NCI-H2029 (cell line): ENCODE data around the gene NTRK3.
A peak's percentile ranks its signal among the peaks of the same experiment; 100 is the strongest.
"Not testable (repeated sequence)": the region's sequence is repeated elsewhere in the genome, so short reads cannot be mapped to it uniquely, and the experiment has no call there.

Source experiments
- DNase-seq: peaks from one replicate; lab custom pipeline; 2025; lab: John Stamatoyannopoulos, UW

The NTRK3 gene

DNA sequence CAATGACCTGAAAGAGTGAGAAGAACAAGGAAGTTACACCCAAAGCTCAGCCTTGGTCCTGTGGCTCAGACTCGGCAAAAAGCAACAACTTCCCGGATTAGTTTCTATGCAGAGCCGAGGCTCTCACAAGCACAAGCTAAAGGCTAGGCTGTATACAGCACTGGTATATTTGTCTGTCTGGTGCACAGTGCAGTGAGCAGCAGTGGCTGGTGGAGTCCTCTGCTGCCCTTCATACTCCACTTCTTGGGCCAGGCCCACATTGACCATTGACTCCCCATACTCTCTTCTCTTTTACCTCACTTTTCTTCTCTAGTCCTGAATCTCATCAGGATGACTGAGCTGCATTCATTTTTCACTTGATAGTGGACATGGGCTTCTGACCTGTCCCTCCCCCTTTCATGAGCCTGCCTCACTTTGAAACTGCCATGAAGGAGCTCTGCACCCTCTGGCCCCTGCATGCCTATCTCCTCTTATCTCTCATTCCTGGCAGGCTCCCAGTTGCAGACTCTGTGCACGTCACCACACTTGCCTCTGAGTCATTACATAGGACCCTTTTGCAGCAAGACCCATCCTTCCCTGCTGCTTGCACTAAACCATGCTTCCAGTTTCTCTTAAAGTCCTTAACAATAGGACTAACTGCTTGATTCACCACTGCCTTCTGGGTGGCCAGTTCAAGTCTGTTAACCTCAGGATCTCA lies 379.3 kb downstream of the NTRK3 start:
- no peak for DNase-seq

DNA sequence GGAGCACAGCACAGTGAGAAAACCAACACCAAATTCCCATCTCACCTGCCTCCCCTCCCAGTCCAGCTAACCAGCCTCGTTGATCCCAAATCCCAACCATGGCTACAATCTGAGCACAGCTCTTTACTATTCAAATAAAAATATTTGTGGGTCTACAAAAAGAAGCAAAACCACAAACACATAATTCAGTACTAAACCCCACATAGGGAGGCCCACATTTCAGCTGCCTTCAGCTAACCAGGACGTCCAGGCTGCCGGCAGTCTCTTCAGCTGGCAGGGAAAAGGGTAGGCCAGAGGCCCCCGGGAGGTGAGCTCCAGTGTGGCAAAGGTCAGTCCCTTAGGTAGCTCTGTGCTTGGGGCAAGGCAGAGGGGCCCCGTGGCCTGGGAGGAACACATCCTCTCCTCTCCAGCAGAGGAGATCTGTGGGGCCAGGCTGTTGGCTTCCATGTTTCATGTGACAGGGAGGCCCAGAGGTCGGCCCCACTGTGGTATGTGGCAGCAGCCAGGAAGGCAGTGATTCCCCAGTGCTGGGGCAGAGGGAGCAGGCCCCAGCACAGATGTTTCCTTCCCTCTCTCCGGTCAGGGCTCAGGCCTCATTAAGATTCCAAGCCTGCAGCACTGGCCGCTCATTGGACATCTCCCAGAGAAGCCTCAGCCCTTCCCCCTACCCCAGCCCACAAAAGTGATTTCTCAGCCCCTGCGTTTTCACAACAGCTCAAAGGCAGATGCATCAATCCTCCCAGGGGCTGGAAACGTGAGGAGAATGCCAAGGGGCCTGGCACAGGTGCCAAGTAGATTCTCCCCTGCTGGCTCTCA lies 381.4 kb downstream of the NTRK3 start:
- no peak for DNase-seq

DNA sequence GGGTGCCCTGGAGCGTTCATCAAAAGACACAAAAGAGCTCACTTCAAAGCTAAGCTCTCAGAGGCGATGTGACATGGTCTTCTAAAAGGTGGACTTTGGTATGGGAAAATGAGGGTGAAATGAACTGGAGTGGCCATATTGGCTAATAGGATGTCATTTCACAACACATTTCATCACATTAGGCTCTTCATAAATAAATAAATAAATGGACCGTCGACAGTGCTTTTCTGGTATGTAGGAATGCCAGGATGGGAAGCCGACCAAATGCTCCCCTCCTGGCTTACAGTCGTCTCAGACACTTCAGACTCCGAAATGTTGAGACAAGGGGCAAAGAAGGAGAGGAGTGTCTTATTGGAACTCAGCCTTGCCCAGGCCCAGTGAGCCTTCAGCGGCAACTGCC lies 383.0 kb downstream of the NTRK3 start:
- no peak for DNase-seq

DNA sequence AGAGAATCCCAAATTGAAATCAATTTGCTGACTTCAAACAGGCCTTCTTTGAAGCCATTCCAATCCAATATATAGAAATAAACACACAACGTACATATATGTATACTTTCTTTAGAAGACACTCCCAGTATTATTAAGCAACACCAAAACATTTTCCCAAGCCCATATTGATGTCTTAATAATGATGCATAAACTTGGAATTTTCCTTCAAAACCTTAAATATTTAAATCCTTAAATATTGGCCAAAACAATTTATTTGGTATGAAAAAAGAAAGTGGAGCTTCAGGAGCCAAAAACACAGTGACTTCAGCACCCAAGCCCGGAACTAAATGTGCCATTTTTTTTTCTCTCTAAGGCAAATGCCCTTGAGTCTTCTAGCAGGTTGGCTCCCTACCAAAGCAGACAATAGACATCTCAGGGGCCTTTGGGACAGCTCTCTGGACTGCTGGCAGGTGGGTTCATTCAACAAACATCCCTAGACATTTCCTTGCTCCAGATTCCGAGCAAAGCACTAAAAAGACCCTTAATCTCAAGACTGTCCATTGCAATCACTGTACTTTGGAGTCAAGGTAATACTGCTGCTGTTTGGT lies 384.7 kb downstream of the NTRK3 start:
- peak; percentile 28 for DNase-seq

DNA sequence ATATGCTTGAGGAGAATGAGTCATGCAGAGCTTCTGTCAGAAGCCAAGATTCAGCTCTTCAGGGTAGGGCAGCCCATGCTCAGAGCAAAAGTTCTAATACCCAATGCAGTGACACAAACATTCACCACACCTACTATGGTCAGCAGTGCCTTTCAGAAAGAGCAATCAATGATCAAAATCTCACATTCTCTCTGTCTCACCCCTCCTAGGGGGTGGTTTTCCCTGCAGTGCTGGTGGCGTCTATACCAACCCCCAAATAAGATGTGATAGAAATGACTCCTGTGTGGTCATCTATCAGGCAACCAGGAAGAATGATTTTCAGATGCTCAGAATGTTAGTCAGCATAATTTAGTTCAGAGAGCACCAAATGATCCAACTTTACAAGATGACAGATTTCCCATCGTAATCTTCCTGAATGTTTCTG lies 385.3 kb downstream of the NTRK3 start:
- no peak for DNase-seq

DNA sequence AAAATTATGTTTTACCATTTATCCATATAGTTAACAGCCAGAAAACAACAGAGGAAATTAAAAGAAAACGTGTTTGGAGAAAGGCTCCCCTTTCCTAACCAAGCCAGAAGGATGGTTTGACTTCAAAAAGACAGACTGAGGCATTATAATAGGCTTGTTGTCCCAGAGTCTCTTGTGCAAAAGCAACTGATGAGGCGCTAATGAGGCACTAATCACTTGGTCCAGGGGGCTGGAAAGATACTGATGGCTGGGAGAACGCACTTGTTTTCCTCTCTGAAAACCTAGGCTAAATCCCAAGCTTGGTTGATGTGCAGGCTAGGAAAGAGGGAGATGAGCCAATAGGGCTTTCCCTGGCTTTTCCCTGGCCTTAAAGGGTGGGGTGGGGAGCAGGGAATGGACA lies 389.6 kb downstream of the NTRK3 start:
- no peak for DNase-seq

DNA sequence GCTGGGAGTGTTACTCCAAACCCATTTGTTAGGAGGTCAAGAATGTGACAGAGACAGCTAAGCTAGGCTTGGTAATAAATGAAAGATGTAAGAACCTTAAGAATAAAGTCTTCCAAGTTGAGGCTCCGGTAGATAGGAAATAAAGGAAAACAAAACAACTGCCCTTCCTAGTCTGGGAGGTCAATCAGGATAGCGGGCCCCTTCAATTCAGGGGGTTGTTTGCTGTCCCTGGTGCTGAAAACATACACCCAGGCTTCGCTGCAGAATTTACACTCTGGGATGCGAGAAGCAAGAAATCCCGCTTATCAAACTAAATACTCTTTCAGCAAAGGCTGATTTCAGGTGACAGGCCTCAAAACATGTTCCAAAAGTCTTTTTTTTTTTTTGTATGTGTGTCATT lies 393.4 kb downstream of the NTRK3 start:
- no peak for DNase-seq

DNA sequence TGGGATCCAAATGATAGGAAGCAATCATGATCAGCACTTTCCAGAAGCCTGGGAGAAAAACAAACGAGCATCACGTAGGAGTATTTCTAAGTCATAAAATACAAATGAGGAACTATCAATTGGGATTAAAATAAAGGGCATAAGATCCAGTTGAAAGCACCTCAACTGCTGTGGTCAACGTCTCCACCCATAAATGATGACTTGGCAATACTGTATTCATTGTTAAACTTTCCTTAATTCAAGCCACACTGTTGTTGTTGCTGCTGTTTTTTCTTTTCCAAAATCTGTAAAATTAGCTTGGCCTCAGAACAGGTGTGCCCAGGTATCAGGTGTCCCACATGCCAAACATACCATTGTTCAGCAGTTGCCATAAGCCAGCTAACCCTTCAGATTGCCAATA lies 395.8 kb downstream of the NTRK3 start:
- no peak for DNase-seq

DNA sequence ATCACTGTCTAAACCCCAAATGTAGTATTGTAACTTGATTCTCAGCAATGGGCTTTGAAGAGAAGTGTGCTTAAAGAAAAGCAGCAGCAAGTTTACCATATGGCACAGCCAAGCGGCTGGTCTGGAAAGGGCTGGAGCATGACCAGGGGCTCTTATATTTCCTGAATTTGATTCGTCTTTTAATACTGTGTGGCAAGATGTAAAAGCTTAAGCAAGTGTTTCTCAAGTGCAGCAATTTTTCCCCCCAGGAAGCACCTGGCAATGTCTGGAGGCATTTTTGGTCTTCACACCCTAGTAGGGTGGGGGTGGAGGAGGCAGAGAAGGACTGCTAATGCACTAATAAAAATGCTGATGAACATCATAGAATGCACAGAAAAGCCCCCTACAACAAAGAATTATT lies 397.9 kb downstream of the NTRK3 start:
- DNase-seq = no peak

DNA sequence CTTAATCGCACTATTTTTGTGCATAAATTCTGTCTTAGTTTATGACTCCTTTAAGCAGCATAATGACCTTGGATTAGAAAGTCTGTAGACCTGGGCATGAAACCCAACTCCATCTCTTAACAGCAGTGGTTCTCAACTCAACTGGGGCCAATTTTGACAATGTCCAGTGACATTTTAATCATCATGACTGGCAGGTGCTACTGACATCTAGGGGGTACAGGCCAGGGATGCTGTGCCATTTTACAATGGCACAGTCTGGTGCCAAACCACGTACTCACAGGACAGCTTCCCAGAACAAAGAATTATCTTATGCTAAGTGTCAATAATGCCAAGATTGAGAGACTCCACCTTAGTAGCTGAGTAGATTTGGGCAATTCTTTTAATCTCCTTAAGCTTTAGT lies 405.0 kb downstream of the NTRK3 start:
- DNase-seq = no peak

DNA sequence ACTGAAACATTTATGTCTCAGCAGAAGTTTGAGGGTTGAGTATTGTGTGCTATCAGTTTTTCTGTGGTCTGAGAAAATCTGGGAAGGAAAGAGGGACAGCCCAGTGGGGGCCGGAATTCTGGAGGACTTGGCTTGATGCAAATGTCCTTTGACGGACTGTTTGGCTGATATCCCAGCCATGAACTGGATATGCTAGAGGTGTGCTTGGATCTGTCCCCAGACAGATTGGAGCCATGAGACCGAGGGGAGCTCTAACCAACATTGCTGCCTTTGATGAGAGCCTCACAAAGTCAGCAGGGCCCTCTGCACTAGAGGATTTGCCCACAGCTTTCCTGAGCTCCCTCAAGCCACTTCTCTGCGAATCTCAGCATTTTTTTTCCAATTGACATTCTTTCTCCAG lies 405.6 kb downstream of the NTRK3 start:
- DNase-seq = no peak

DNA sequence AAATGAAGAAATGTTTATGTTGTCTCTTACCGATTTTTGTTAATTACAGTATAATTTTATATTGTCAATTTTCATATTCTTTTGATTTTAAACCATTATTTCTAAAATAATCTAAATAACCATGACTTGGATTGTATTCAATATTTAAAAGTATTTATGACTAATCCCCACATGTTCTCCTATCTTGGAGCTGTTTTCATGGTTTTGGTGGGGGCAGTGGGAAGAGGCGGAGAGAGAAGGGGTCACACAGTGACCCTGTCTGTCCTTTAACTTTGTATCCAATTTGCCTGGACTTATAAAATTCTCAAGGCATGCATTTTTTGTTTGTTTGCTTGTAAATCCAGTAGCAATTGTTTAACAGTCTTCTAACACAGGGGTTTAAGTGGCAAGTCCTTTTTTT lies 407.4 kb downstream of the NTRK3 start:
- no peak for DNase-seq

DNA sequence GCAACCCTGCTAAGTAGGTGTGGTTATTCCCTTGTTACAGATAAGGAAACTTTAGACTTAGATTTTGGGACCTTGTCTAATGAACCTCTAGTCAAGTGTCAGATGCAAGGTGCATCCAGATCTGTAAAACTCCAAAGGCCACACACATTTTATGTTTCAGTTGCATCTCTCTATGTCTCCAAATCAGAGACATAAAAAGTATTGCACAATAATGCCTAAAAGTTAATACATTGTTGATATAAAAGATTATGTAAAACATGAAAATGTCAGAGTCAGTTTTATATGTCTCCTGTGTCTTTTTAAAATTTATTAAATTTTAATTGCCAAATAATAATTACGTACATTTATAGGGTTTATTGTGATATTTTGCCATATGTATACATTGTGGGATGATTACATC lies 408.5 kb downstream of the NTRK3 start:
- DNase-seq = no peak

DNA sequence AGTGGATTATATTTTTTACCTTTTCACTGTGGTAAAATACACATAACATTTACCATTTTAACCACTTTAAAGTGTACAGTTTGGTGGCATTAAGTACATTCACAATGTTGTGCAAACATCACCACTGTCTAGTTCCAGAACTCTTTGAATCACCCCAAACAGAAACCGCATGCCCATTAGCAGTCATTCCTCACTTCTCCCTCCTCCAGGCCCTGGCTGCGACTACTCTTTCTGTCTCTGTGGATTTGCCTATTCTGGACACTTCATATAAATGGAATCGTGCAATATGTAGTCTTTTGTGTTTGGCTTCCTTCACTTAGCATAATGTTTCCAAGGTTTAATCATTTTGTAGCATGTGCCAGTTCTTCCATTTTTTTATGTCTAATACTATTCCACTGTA lies 409.8 kb downstream of the NTRK3 start:
- no peak for DNase-seq

DNA sequence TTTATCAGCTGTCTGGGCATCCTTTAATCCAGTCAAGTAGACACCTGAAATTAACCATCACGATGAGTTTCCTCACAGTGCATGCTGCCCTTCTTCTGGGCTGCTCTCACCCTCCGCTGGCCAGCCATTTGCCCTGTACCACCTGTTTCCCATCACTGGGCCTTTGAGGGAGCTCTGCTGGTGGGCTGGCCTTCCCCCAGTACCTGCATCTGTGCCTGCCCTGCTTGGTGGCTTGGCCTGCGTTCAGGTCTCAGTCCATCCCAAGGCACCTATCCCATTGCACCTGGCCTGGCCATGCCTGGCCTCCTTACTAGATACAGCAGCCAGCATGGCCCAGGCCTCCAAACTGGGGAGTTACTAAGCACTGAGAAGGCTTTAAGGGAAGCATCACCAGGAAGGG lies 413.2 kb downstream of the NTRK3 start:
- DNase-seq = no peak

DNA sequence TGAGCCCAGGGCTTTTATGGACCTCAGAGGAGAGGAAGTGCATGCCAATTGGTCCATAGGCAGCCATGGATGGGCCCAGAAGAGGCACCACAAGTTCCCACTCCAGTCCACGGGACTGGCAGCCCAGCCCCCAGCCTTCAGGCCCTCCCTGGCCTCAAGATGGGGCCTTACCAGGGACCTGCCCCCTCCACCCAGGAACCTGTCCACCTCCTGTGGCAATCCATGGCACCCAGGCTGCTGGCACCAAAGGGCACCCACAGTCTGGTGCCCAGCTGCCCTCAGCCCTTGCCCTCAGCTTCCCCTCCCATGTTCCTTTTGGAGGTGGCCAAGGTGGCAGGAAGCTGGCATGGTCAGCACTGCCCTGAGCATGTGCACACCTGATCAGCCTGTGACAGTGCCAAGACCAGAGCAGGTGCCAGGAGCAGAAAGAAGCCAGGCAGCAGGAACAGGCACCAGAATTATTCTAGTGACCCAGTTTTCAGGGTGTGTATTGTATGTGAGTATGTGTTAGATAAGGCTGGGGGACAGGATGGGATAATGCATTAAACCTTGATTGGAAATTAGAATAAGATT lies 415.0 kb downstream of the NTRK3 start:
- DNase-seq = no peak

DNA sequence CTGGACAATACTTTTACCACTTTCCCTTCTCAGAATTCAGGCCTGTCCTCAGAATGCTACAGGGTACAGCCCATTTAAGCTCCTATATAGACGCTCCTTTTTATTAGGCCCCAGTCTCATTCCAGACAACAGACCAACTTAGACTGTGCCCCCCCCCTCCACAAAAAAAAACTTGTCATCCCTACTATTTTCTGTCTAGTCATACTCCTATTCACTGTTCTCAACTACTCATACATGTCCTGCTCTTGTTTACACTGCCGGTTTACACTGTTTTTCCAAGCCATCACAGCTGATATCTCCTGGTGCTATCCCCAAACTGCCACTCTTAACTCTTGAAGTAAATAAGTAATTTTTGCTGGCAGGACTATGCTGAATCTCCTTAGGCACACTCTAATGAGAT lies 420.7 kb downstream of the NTRK3 start:
- DNase-seq = not testable (repeated sequence)

DNA sequence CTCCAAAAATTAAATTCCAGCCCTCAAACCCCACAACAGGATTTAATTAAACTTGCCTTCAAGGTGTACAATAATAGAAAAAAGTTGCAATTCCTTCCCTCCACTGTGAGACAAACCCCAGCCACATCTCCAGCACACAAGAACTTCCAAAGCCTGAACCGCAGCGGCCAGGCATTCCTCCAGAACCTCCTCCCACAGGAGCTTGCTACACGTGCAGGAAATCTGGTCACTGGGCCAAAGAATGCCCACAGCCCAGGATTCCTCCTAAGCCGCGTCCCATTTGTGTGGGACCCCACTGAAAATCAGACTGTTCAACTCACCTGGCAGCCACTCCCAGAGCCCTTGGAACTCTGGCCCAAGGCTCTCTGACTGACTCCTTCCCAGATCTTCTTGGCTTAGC lies 423.2 kb downstream of the NTRK3 start:
- DNase-seq = not testable (repeated sequence)

DNA sequence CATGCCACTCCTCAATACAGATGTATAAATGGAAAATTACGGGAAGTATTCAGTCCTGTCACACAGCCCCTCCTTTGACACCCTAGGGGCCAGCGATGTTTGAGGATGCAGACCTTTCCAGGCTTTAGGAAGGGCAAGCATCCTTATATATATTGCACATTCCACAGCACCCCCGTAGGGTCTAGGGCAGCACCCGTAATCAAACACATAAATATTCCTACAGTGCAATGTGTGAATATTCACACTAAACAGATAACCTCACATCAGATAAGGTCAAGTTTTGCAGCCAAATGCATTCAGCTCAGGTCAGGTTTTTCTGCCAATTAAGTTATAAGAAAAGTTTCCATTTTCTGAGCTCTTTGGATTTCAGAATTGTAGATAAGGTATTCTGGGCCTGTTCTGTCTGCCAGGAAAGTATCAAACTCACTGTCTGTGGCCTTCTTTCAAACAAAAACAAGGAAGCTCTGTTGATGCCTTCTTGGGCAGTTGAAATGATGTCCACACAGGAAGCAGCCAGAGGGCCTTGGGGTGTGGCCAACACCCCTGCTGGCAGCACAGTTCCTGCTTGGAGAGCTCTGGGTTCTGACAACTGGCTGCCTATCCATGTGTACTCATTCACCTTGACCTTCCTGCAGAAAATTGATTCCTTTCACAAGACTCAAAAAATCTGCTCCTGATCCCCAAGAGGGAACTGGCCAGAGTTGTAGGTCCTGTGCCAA lies 427.0 kb downstream of the NTRK3 start:
- DNase-seq = no peak

DNA sequence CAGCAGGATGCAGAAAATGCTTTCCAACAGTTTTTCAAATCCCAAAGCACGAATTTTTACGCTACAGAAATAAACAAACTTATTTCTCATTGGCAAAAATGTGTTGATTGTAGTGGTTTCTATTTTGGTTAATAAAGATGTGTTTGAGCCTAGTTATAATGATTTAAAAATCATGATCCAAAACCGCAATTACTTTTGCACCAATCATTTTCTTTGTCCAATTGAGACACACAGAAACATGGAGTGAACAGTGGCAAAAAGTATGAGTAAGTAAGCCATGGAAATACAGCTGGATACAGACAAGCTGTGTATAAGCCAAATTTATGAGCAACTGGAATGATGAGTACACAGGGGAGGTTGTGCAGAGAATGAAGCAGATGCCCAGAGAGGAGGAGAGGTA lies 427.9 kb downstream of the NTRK3 start:
- no peak for DNase-seq

DNA sequence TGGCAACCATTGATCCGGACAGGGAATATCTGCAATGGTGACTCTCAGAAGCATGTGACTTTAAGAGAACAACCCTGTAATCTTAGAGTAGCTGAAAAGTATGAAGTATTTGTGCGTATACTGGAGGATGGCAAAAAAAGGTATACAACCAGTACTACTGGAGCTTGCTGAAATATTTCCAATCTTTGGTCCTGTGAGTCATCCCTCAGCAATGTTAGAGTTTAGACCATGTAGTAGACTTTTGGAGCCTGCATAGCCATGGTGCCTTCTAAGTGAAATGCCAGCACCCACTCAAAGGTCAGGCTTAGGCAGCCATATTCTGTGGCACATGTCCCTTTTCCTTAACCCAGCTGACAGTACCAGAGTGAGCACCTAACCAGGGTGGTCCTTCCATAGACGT lies 429.4 kb downstream of the NTRK3 start:
- DNase-seq = no peak

DNA sequence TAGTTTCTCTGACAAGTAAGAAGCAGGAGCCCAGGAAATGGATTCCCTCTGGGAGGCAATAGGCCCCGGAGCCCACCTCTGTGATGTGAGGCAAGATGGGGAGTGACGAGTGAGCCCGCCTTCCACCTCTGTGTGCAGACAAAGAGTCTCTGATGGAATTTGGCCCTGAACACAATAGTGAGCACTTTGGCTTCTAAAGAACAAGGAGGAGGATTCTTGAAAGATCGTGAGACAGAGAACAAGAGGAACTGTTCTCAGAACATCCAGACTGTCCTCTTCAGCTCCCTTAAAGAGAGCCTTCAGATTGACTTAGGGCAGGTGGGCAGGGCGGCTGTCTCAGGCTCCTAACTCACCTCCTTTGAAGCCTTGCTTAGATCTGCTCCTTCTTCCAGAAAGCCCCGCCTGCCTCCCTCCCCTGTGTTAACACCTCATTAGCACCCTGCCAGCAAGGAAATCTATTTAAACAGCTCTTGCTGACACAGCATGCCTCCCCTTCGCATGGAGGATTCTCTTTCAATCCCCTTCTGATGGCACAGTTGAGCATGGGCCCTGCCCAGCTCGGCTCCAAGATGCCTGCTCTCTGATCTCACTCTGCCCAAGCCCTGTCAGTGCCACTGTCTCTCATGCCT lies 430.3 kb downstream of the NTRK3 start:
- no peak for DNase-seq
